HL-60/S4 (cell line): ENCODE results near the gene WEE2.

Source experiments
- in situ Hi-C: fragments of 300-500 bp; cut with MboI; formaldehyde crosslinking; loops from 2 replicates; pipeline ENCODE4 v1.14.3; 2022; ENCODE audit warnings: low sequenced_read_pairs

Gene WEE2

DNA sequence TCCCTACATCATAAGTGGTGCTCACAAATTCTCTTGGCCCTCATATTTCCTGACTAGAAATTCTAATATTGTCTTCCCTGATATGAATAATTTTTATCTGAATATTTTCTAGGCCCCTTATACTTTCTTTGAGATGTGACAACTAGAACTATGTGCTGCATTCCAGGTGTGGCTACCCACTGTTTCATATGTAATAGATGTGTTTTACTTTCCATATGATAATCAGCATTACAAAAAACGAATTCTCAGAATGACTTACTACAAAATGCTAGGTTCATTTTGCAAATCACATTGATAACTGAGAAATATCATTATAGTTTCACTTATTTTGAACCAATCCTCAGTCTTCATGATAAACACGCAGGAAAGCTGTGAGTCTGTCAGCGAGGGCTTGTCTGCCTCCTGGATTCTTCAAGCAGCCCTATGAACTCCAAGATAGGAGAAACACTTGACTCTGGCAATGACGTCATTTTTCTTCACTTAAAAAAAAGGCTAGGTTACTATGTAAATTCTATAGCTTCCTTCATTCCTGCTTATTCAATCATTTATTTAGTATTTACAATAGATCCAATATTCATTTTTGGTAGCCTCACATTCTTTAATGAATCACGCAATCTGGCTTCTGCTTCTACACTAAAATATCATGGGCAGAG lies 4.6 kb downstream of the WEE2 start:
- in situ Hi-C loops, result no loop called here

DNA sequence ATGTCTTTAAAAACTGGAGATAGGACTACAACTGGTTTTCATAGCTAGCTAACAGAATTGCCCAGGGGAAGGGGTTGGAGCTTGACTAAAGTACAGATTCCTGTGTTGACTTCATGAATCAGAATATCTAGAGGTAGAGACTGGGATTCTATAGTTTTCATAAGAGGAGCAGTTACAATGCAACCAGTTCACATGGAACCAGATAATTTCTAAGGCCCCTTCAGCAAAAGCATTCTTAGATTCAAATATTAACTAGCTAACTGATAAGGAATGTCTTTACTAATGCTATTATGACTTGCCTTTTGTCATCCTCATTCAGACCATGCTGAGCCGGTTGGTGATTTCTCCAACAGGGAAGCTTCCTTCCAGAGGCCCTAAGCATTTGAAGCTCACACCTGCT lies 5.7 kb downstream of the WEE2 start:
- in situ Hi-C loops, result no loop called here

DNA sequence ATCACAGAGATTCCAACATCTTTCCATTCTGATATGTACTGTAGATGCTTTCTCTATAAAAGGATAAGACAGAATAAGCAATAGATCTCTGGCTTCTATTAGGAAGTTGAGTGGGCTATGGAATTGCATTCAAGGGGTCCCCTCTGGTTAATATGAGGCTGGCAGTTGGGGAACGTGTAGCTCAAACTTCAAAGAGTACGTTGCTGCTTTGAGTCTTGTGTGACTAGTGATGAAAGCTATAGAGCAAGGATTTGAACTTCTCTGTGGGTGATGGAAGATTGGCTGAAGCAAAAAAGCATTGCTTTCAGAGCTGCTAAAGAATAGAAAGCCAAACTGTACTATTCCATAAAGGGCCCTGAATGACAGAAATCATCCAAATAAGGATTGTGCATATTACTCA lies 6.4 kb downstream of the WEE2 start:
- in situ Hi-C loops, result no loop called here

DNA sequence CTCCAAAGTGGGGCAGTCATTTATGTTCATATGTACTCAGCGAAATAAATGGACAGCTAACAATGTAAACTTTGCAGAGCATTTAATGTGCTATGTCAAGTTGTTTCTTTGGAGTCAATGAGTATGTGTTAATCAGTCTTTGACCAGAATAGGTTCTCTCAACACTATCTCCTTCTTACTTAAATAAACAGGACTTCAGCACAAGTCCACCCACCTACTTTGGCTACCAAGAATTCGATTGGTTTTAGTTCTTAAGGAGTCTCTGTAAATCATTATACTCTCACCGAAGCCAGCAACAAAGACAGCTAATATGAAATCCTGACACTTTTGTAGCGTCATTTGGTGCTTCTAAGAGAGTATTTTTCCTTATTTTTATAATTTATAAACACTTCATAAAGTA lies 6.9 kb downstream of the WEE2 start:
- in situ Hi-C loops, result no loop called here

DNA sequence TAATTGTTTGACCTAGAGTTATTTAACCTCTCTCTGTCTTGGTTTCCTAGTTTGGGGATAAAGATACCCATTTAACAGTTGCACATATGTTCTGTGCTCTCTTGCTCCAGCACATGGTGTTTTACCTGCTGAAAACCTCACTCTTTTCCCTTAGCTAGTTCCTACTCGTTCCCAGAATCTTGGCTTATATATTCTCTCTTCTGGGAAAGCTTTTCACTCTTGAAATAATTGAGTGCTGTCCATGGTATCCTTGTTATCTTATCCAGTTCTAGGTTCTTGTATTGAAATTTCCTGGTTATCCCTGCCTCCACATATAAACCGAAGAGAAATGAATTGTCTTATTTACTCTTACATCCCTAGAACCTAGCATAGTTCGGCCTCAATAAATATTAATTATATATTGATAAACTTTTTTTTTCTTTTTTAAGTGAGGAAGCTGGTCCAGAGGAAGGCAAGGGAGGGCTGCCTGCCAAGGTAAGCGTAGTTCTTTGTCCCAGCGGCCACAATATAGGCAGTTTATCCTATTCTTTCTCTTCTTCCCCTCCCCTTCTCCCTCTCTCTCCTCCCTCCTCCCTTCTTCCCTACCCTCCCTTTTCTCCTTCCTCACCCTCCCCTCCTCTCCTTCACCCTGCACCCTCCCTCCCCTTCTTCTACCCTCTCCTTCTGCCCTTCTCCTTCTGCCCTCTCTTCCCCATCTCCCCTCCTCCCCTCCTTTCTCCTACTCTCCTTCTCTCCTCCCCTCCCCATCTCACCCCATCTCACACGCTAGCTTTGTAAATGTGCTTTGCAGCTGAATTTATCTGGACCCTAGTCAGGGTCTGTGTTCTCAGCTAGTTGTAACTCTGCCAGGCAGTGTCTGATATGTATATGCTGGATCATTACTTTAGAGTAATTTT lies 7.9 kb downstream of the WEE2 start:
- in situ Hi-C loops, result no loop called here

DNA sequence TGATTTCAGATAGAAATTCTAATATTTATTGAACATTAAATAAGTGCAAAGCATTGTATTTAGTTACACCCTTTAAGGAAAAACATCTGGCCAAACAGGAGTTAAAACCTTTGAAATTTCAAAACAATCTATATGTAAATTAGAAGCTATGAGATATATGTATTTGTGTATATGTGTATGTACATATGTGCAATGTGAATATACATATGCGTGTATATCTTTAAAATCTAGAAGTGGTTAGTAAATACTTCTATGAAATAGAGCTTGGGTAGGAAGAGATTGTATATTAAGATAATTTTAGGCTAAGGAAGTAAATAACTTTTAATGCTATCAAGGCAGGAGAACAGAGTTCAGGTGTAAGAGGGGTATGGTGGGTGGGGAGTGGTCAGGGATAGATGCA lies 9.3 kb downstream of the WEE2 start:
- in situ Hi-C loops, result no loop called here

DNA sequence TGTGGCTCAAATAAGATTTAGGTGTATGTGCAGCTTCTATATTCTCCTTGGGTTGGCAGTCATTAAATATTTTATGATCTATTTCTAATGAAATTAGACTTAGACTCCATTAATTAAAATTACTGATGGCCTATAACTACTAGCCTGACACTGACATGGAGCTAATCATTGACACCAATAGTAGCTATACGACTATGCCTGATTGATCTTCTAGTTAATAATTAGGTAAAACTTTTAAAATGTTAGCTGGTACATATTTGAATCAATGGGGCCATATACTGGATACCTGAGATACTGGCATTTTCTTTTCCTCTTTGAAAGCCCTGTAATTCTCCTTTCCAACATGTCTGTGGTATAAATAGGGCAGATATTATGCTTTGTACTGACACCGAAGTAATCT lies 14.4 kb downstream of the WEE2 start:
- in situ Hi-C loops, result no loop called here

DNA sequence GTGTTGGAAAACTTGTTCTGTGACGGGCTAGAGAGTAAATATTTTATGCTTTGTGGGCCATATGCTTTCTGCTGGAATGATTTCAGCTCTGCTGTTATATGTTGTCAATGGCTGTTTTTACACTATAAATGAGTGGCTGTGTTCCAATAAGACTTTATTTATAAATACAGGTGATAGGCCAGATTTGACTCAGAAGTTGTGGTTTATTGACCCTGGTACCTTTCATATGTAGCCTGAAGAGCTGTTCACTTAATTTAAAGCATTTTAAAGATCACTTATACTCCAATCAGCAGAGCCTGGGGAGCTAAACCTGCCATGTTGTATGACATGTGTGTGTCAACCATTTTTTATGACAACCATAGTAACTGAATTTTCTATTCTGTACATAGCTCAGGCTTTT lies 20.9 kb downstream of the WEE2 start:
- in situ Hi-C loops, result no loop called here

DNA sequence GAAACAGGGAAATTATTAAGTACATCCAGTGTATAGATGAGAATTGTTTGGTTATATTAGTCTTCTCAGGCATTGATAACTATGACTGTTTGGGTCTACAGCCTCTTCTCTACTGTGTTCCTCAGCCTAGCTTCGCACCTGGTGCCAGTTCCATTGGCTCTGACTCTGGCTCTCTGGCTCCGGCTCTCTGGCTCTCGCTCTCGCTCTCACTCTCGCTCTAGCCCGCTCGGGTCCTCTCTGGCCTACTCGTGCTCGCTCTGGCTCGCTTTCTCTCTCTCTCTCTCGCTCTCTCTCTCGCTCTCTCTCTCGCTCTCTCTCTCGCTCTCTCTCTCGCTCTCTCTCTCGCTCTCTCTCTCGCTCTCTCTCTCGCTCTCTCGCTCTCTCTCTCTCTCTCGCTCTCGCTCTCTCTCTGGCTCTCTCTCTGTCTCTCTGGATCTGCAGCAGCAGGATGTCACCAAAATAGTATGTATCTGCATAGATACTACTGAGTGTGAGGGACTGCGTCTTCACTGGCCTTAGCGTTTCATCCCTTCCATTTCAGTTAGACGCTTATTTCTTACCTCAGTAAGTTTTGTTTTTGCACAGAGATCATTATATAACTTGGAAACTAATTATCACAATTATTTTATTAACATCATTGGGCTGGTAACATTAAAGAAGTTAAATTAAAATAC lies 23.5 kb downstream of the WEE2 start:
- in situ Hi-C loops, result no loop called here

DNA sequence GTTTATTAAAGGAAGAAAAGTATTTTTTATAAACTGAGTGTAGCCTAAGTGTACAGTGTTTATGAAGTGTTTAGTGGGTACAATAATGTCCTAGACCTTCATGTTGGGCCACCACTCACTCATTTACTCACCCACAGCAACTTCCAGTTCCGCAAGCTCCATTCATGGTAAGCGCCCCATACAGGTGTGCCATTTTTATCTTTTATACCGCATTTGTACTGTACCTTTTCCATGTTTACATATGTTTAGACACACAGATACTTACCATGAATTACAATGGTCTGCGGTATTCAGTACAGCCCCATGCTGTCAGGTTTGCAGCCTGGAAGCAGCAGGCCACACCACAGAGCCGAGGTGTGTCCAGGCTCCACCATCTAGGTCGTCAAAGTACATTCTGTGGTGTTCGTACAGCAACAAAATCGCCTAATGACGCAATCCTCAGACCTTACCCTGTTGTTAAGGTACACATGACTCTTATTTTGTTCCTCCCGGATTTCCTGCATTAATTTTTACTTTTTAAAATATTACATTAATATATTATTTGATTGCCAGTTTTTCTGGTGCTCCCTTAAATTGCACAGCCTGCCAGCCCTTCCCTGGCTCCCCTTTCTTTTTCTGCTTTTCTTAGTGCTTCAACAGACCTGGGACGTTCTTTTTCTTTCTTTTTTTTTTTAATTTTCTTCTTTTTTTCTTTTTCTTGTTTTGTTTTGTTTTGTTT lies 29.1 kb downstream of the WEE2 start:
- in situ Hi-C loops, result no loop called here

DNA sequence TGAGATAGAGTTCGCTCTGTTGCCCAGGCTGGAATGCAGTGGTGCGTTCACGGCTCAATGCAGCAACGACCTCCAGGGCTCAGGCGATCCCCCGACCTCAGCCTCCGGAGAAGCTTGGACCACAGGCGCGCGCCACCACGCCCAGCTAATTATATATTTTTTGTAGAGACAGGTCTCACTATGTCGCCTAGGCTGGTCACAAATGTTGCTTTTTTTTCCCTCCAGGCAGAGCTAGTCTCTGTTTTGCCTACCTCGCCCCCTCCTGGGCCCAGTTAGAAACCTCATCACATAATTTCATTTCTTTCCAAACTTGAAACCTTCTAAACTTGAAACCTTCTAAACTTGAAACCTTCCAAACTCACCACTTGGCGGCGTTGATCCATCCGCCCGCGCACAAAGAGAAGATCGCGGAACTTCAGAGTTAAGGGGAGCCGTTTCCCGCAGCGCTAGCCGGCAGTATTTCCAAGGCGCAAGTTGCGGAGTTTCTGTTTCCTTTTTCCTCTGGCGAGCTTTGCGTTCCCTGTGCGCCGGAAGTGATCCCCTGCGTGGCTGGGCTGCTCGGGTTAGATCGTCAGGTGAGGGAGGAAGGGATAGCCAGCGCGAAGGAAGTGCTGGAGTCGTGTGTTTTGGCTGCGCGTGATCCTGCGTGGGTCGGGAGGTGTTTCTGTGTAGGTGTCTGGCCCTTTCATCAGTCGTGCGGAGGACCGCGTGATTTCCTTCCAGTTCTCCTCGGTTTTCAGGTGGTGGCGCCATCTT lies 29.9 kb downstream of the WEE2 start, which contains the start of gene SSBP1:
SSBP1 (plus strand) TSS at position 523 of the 756 bp plus-strand sequence. CDS start 809 bp downstream, outside the sequence.
- in situ Hi-C loops, result no loop called here

DNA sequence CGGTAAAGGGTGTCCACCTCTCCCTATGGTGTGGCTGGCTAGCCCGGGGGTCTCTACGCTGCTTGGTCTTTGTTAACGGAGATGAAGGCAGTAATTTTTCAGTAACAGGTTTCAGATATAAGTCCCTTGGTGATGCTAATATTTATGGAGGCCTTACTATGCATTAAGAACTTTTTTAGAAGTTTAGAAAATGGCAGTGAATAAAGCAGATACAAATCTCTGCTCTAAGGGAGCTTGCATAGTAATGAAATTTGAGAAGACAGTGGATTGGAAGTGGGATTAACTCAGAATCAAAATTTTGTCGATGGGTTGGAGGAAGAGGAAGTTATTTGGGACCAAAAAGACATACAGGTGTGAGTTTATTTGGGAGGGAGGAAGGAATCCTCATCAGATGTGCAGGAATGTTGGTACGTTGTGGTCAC lies 30.4 kb downstream of the WEE2 start:
- in situ Hi-C loops, result no loop called here

DNA sequence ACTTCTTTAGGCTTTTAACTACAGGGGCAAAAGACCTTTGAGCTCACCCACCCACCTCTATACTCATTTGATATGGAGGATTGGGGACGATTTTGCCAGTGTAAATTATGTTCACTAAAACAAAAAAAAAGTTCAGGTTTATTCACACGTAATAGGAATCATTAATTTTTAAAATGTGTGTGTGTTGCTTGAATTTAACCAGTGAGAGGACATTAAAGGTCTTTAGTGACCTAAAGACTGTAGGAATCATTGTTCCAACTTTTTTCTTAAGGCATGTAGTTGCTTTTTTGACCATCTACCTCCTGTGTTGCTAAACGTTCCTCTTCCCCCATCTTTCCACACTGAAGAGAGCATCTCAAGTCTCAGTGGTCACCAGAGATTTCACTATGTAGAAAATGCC lies 31.1 kb downstream of the WEE2 start:
- in situ Hi-C loops, result no loop called here

DNA sequence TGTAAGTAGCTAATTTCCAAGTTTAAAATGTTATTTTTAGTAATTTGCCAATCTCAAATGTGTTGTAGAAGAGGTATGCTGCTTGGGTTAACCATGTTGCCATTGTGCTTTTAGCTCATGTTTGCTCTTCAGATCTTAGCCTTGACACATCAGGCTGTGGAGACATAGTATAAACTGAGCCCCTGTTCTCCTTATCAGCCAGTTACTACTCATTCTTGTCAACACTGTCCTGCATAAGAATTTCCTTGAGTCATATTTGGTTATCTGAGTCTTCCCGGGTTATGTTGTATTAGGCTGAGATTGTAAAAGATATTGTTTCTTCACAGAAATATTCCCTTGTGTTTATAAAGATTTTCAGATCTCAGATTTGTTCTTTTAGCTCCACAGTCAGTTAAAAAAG lies 34.1 kb downstream of the WEE2 start:
- in situ Hi-C loops, result no loop called here

DNA sequence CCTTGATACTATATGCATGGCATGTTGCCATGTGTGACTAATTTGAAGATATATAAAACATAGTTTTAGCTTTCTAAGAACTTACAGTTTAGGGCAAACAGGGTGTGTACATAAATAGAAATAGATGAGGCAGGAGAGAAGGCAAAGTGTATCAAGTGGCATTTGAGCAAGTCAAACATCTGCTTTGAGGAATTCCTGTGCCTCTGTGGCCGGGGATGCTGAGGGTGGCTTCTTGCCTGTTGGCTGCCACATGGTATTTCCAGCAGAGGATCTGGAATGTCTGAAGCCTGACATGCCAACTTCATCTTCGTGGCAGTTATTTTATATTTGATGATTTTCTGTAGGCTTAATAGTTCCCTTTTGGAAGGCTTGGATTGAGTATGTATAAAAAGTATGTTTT lies 36.0 kb downstream of the WEE2 start:
- in situ Hi-C loops, result no loop called here

DNA sequence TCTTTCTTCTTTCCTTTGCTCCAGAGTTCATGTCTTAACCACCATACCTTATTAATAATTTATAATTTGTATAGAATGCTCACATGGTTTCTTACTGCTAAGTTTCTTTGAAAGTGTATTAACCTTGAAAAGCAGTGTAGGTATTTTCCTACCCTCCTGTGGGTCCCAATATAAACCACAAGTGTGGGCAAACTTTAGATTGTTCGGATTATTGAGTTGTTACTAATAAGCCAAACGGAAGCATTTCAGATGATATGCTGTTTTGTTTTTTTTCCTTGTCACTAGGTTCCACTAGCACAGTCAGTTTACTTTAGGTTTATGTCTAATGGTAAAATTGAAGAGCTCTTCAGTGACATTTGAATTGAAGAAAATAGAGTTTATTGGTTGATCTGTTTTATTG lies 40.2 kb downstream of the WEE2 start:
- in situ Hi-C loops, result no loop called here

DNA sequence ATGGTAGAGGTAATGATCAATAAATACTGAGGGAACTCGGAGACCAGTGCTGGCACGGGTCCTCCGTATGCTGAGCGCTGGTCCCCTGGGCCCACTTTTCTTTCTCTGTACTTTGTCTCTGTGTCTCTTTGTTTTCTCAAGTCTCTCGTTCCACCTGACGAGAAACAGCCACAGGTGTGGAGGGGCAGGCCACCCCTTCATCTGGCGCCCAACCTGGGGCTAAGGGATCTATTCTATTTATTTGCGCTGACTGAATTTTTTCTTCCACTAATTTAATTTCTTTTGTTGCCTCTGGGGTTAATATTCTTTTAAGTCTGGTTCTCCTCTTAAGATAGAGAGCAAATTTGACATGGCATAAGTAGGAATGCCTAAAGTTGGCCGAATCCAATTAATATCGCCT lies 43.8 kb downstream of the WEE2 start:
- in situ Hi-C loops, result loop anchor here (10.0 kb wide), 2 partner anchors 223 to 433 kb away; partner anchors contain the start of gene TAS2R38

DNA sequence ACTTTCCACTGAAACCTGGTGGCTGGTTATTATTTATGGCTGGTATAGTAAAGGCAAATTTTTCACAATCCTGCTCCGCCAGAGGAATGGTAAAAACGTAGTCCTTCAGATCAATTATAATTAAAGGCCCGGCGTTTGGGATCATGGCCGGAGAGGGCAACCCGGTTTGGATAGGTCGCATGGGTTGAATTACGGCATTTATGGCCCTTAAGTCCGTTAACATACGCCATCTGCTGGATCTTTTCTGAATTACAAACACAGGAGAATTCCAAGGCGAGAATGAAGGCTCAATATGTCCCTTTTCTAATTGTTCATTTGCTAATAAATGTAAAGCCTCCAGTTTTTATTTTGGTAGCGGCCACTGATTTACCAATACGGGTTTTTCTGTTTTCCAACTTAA lies 44.5 kb downstream of the WEE2 start:
- in situ Hi-C loops, result loop anchor here (10.0 kb wide), 2 partner anchors 222 to 432 kb away; partner anchors contain the start of gene TAS2R38

DNA sequence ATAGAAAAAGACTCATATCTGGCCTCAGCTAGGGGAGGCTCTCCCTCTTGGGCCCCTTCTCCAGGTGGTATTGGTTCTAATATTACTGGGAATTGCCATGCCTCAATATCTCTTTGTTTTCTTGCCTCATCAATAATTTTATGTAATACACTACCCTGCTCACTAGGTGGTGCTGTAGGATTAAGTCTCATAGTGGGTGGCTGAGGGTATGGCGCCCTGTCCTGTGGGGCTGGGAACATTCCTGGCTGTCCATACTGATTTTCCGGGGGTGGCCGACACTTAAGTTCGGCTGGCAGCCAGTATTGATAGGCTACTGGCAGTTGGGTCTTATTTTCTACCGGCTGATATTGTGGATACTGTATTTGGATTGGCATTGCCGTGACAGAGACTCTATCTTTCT lies 46.8 kb downstream of the WEE2 start:
- in situ Hi-C loops, result loop anchor here (10.0 kb wide), 2 partner anchors 220 to 430 kb away; partner anchors contain the start of gene TAS2R38

DNA sequence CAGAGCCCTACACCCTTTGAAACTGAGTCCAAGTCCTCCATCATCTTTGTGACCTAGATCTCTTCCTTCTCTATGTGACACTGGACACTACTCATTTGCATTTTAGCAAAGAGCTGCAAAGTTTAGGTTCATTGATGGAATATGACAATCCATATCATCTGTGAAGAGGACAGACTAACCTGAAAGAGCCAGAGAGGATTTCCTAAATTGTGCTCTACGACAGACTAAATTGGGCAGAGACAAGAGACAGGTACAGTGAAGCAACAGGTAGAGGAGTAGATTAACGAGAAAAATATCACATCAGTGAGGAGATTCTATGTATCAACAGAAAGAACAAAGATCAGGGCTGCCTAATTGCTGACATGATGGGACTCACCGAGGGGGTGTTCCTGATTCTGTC lies 55.6 kb downstream of the WEE2 start, which contains the start of gene TAS2R3:
TAS2R3 (plus strand) TSS at position 301 of the 400 bp plus-strand sequence; CDS start at position 363, 62 bp downstream.
- in situ Hi-C loops, result no loop called here
